Activated naive CD4-positive, alpha-beta T cell treated with anti-CD3 and anti-CD28 coated beads, Interleukin-2, amount 50 U/mL, for 72 hours (primary cell): ENCODE data around the gene THOC3. TPM values are rescaled to one million over a fixed set of nuclear protein-coding genes. Genes with fewer than 3 reads are reported as not detected.

Experiments
- total RNA-seq, 2 donors: library from RNA; stranded (reverse); gene quantifications; one replicate each; pipeline ENCODE4 v1.2.3, GENCODE V29; 2022

The THOC3 gene
- total RNA-seq, 2 donors from 2014 or later: 120 to 141 TPM

Other genes with a start within 250 kb of the THOC3 start
- not detected for gene CPLX2, start 96.7 kb downstream of the THOC3 start, total RNA-seq